Measurements from ENCODE around the gene TP53. TPM values are rescaled to one million over a fixed set of nuclear protein-coding genes. Genes with fewer than 3 reads are reported as not detected.

Gene TP53
- total RNA-seq, 4 donors from 2014 or later = 14.1 to 17.0 (median 15.4) TPM

GRCh38 chr17:7716901-7717755, 29.8 kb upstream of the TP53 start, which contains the start of gene DNAH2:
Gene DNAH2, plus strand, starts transcription at chr17:7717744. Its CDS starts 1,991 bp downstream, at chr17:7719735.
- Histone ChIP-seq H3K9me3 (no peaks in the 10 kb centered on the region), H3K27me3 (peaks cover 47 to 71% (median 67%) of the 10 kb centered on the region in 3 donors), H3K36me3 (no peaks in the 10 kb centered on the region), H3K27ac (peak within 1 kb of the TSS in 1 of 4 donors; percentile 2), H3K4me3 (peak within 1 kb of the TSS; percentile 49 to 79 (median 61)), H3K4me1 (peaks cover 3 to 16% of the 10 kb centered on the region in 2 donors)
- ATAC-seq = peak; percentile 53 to 74
- TF ChIP-seq CTCF (IDR thresholded peaks at IDR 0.05 in 4 of 5, conservative IDR thresholded peaks at IDR 0.05 in 1 of 5) = peak in 3 of 5 experiments; percentile 39 to 48 (median 48)
- no peak for TF ChIP-seq POLR2A (IDR thresholded peaks at IDR 0.05)
- intact Hi-C loops (cut with DNase I; ENCODE audit: low total_unique reads) (no loop called here), in situ Hi-C loops (cut with MboI; ENCODE audit: low sequenced_read_pairs in 4 of 4) (no loop called here)
- peak; percentile 19 for DNase-seq

- Histone ChIP-seq H3K36me3 (no peaks in the 10 kb centered on the region), H3K27ac (peak overlapping the region in 1 of 4 donors; percentile 2), H3K27me3 (peaks cover 47 to 76% (median 76%) of the 10 kb centered on the region in 3 donors), H3K4me1 (peaks cover 3 to 16% of the 10 kb centered on the region in 2 donors), H3K9me3 (no peaks in the 10 kb centered on the region), H3K4me3 (peak overlapping the region; percentile 49 to 79 (median 61))
- no peak for TF ChIP-seq POLR2A (IDR thresholded peaks at IDR 0.05)
- no peak for TF ChIP-seq CTCF (IDR thresholded peaks at IDR 0.05 in 4 of 5, conservative IDR thresholded peaks at IDR 0.05 in 1 of 5)
- ATAC-seq (no peak), DNase-seq (no peak)
- in situ Hi-C loops (cut with MboI; ENCODE audit: low sequenced_read_pairs in 4 of 4) (no loop called here), intact Hi-C loops (cut with DNase I; ENCODE audit: low total_unique reads) (no loop called here)
These were observed 28.9 kb upstream of the TP53 start for GRCh38 chr17:7715936-7716886.

GRCh38 chr17:7714721-7715594, 27.7 kb upstream of the TP53 start:
- H3K36me3 ChIP-seq = no peaks in the 10 kb centered on the region
- no peak for DNase-seq
- no peaks in the 10 kb centered on the region for H3K9me3 ChIP-seq
- no peak for ATAC-seq
- no peak overlapping the region for H3K4me3 ChIP-seq
- in situ Hi-C loops (cut with MboI; ENCODE audit: low sequenced_read_pairs in 4 of 4) = no loop called here
- H3K27me3 ChIP-seq = peaks cover 50 to 75% (median 69%) of the 10 kb centered on the region in 3 donors
- H3K27ac ChIP-seq = no peak overlapping the region
- H3K4me1 ChIP-seq = peaks cover 3 to 16% of the 10 kb centered on the region in 2 donors
- intact Hi-C loops (cut with DNase I; ENCODE audit: low total_unique reads) = no loop called here
- no peak for TF ChIP-seq CTCF (IDR thresholded peaks at IDR 0.05 in 4 of 5, conservative IDR thresholded peaks at IDR 0.05 in 1 of 5)
- no peak for TF ChIP-seq POLR2A (IDR thresholded peaks at IDR 0.05)

- Histone ChIP-seq H3K4me1 (peaks cover 3 to 16% of the 10 kb centered on the region in 2 donors), H3K27me3 (peaks cover 50 to 67% (median 63%) of the 10 kb centered on the region in 3 donors), H3K36me3 (no peaks in the 10 kb centered on the region), H3K27ac (no peak overlapping the region), H3K4me3 (no peak overlapping the region), H3K9me3 (no peaks in the 10 kb centered on the region)
- ATAC-seq = no peak
- TF ChIP-seq CTCF (IDR thresholded peaks at IDR 0.05 in 4 of 5, conservative IDR thresholded peaks at IDR 0.05 in 1 of 5) = no peak
- no peak for TF ChIP-seq POLR2A (IDR thresholded peaks at IDR 0.05)
- in situ Hi-C loops (cut with MboI; ENCODE audit: low sequenced_read_pairs in 4 of 4) = no loop called here
- intact Hi-C loops (cut with DNase I; ENCODE audit: low total_unique reads) = no loop called here
- DNase-seq = no peak
These were observed 26.5 kb upstream of the TP53 start for GRCh38 chr17:7713782-7714181.

All from gastrocnemius medialis (tissue), 4 donors.